DND-41 (cell line): Measurements from ENCODE around the gene CFL2.

Experiments used
- ATAC-seq: fragments of 200-7000 bp; cut with Tn5 transposase; 3 replicates; pipeline ENCODE4 v1.9.1; 2021; ENCODE audit warnings: low read depth; ENCODE audit not compliant: insufficient read depth
- DNase-seq: peaks from one replicate; pipeline ENCODE4 v3.0.0-alpha.2; 2020
- H2AFZ ChIP-seq: 2 replicates; pipeline ENCODE4 v1.6.0; 2012; ENCODE audit warnings: low read depth, low read length
- H3K27ac ChIP-seq: 2 replicates; pipeline ENCODE4 v1.5.1; 2012; ENCODE audit warnings: low read length, inconsistent platforms
- H3K27me3 ChIP-seq: fragments of 200-600 bp; sonication (generic); 2 replicates; pipeline ENCODE4 v1.6.0; 2012; ENCODE audit warnings: low read length, mild to moderate bottlenecking, inconsistent platforms; ENCODE audit not compliant: insufficient read depth, poor library complexity
- H3K36me3 ChIP-seq: 2 replicates; pipeline ENCODE4 v1.5.1; 2012; ENCODE audit warnings: low read length, inconsistent platforms; ENCODE audit not compliant: insufficient read depth
- H3K4me1 ChIP-seq: 2 replicates; pipeline ENCODE4 v1.5.1; 2012; ENCODE audit warnings: mild to moderate bottlenecking, low read length; ENCODE audit not compliant: insufficient read depth
- H3K4me2 ChIP-seq: 2 replicates; pipeline ENCODE4 v1.6.0; 2012; ENCODE audit warnings: mild to moderate bottlenecking, moderate library complexity, low read length, inconsistent platforms; ENCODE audit not compliant: insufficient read depth
- H3K4me3 ChIP-seq, 2 experiments: fragments of 200-600 bp in 1 of 2; shearing (Covaris generic) in 1 of 2; 2 replicates each; pipeline ENCODE4 v1.5.1; 2012 to 2016; ENCODE audit warnings: inconsistent platforms in 2 of 2, low read length in 2 of 2, mild to moderate bottlenecking in 2 of 2, low read depth in 1 of 2, moderate library complexity in 1 of 2
- H3K79me2 ChIP-seq: 2 replicates; pipeline ENCODE4 v1.6.0; 2012; ENCODE audit warnings: low read length, inconsistent platforms; ENCODE audit not compliant: insufficient read depth
- H3K9ac ChIP-seq: 2 replicates; pipeline ENCODE4 v1.6.0; 2012; ENCODE audit warnings: low read depth, mild to moderate bottlenecking, inconsistent platforms, low read length, moderate library complexity
- H3K9me3 ChIP-seq: 2 replicates; pipeline ENCODE4 v1.5.1; 2012; ENCODE audit warnings: low read length, moderate library complexity, mild to moderate bottlenecking, inconsistent platforms; ENCODE audit not compliant: insufficient read depth, severe bottlenecking
- H4K20me1 ChIP-seq: 2 replicates; pipeline ENCODE4 v1.6.0; 2012; ENCODE audit warnings: low read length; ENCODE audit not compliant: insufficient read depth
- EZH2 ChIP-seq: IDR thresholded peaks from 3 replicates; pipeline ENCODE4 v1.6.1; 2012; ENCODE audit warnings: borderline replicate concordance, low read depth, mild to moderate bottlenecking, moderate library complexity, low read length, inconsistent platforms; ENCODE audit not compliant: severe bottlenecking
- TF ChIP-seq, protein P1 (sequence below): IDR thresholded peaks from 2 replicates; pipeline ENCODE4 v1.5.1; 2012; ENCODE audit warnings: borderline replicate concordance, low read length, moderate library complexity, mild to moderate bottlenecking; ENCODE audit not compliant: poor library complexity, severe bottlenecking; ENCODE audit errors: extremely low read depth

The CFL2 gene

DNA sequence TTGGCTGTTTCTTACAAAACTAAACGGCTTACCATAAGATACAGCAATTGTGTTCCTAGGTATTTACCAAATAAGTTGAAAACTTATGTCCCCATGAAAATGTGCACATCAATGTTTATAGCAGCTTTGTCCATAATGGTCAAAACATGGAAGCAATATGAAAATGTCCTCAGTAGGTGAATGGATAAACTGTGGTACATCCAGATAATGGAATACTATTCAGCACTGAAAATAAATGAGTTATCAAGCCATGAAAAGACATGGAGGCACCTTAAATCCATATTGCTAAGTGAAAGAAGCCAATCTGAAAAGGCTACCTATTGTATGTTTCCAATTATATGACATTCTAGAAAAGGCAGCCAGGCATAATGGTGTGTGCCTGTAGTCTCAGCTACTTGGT lies 40.7 kb downstream of the CFL2 start:
- Histone ChIP-seq H3K27ac (no peak overlapping the region), H3K4me1 (no peaks in the 10 kb centered on the region), H3K27me3 (no peaks in the 10 kb centered on the region), H3K9me3 (no peaks in the 10 kb centered on the region), H3K4me3 (no peak overlapping the region), H3K4me2 (no peak overlapping the region), H4K20me1 (no peaks in the 10 kb centered on the region), H2AFZ (no peak overlapping the region), H3K9ac (no peak overlapping the region), H3K79me2 (no peaks in the 10 kb centered on the region), H3K36me3 (no peaks in the 10 kb centered on the region)
- ATAC-seq (no peak), DNase-seq (no peak)
- TF ChIP-seq, protein P1, sequence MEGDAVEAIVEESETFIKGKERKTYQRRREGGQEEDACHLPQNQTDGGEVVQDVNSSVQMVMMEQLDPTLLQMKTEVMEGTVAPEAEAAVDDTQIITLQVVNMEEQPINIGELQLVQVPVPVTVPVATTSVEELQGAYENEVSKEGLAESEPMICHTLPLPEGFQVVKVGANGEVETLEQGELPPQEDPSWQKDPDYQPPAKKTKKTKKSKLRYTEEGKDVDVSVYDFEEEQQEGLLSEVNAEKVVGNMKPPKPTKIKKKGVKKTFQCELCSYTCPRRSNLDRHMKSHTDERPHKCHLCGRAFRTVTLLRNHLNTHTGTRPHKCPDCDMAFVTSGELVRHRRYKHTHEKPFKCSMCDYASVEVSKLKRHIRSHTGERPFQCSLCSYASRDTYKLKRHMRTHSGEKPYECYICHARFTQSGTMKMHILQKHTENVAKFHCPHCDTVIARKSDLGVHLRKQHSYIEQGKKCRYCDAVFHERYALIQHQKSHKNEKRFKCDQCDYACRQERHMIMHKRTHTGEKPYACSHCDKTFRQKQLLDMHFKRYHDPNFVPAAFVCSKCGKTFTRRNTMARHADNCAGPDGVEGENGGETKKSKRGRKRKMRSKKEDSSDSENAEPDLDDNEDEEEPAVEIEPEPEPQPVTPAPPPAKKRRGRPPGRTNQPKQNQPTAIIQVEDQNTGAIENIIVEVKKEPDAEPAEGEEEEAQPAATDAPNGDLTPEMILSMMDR = no peak
- TF ChIP-seq EZH2 = no peak

DNA sequence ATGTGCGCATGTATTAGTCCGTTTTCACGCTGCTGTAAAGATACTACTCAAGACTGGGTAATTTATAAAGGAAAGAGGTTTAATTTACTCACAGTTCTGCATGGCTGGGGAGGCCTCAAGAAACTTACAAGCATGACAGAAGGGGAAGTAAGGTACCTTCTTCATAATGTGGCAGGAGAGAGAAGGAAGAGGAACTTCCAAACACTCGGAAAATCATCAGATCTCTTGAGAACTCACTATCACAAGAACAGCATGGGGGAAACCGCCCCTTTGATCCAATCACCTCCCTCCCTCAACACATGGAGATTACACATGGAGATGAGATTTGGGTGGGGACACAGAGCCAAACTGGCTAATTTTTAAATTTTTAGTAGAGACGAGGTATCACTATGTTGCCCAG lies 42.7 kb downstream of the CFL2 start:
- no peaks in the 10 kb centered on the region for H3K9me3 ChIP-seq
- no peaks in the 10 kb centered on the region for H4K20me1 ChIP-seq
- H3K79me2 ChIP-seq = no peaks in the 10 kb centered on the region
- H3K27me3 ChIP-seq = no peaks in the 10 kb centered on the region
- no peak for TF ChIP-seq EZH2
- TF ChIP-seq, protein P1 = no peak
- DNase-seq = no peak
- no peak overlapping the region for H3K27ac ChIP-seq
- H2AFZ ChIP-seq = no peak overlapping the region
- no peaks in the 10 kb centered on the region for H3K4me1 ChIP-seq
- no peak overlapping the region for H3K9ac ChIP-seq
- no peak overlapping the region for H3K4me3 ChIP-seq
- no peak for ATAC-seq
- no peak overlapping the region for H3K4me2 ChIP-seq
- H3K36me3 ChIP-seq = no peaks in the 10 kb centered on the region

DNA sequence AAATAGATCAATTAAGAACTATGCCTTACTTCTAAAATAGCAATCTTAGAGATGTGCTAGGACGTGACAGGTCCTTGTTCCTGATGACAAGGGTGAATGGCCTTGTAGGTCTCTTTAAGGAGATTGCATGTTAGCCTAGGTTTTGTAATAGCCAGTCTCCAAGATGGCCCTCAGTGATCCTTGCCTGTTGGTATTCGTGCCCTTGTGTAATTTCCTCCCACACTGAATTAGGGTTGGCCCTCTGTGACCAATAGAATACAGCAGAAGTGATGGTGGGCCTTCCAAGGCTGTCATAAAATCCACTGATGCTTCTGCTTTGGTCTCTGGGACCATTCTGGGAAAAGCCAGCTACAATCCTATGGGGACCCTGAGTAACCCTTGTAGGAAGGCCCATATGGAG lies 46.3 kb downstream of the CFL2 start:
- no peak overlapping the region for H3K27ac ChIP-seq
- no peaks in the 10 kb centered on the region for H3K36me3 ChIP-seq
- no peak overlapping the region for H2AFZ ChIP-seq
- no peaks in the 10 kb centered on the region for H3K27me3 ChIP-seq
- no peak overlapping the region for H3K9ac ChIP-seq
- H3K4me3 ChIP-seq = no peak overlapping the region
- peaks cover 5% of the 10 kb centered on the region; the same call in 1 of the 2 replicates for H3K4me1 ChIP-seq
- DNase-seq (no peak), ATAC-seq (no peak)
- TF ChIP-seq, protein P1 = no peak
- TF ChIP-seq EZH2 = no peak
- H3K9me3 ChIP-seq = no peaks in the 10 kb centered on the region
- H3K4me2 ChIP-seq = no peak overlapping the region
- no peaks in the 10 kb centered on the region for H3K79me2 ChIP-seq
- H4K20me1 ChIP-seq = no peaks in the 10 kb centered on the region

DNA sequence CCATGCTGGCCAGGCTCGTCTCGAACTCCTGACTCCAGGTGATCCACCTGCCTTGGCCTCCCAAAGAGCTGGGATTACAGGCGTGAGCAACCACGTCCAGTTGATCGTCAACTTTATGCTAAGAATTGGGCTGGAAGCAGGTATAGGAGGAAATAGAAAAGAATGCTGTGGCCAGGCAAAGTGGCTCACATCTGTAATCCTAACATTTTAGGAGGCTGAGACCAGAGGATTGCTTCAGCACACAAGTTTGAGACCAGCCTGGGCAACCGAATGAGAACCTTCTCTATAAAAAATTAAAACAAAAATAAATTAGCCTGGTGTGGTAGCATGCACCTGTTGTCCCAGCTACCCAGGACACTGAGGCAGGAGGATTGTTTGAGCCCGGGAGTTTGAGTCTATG lies 47.4 kb downstream of the CFL2 start:
- DNase-seq = no peak
- TF ChIP-seq EZH2 = no peak
- TF ChIP-seq, protein P1 = no peak
- Histone ChIP-seq H3K9me3 (no peaks in the 10 kb centered on the region), H3K4me2 (no peak overlapping the region), H3K9ac (no peak overlapping the region), H3K27ac (no peak overlapping the region), H2AFZ (no peak overlapping the region), H4K20me1 (no peaks in the 10 kb centered on the region), H3K4me3 (no peak overlapping the region), H3K79me2 (no peaks in the 10 kb centered on the region), H3K4me1 (peaks cover 5% of the 10 kb centered on the region; the same call in 1 of the 2 replicates), H3K36me3 (no peaks in the 10 kb centered on the region), H3K27me3 (no peaks in the 10 kb centered on the region)
- ATAC-seq = no peak
